OCI-LY1 (cell line): ENCODE results near the gene IL16.

Experiments used
- CTCF ChIP-seq: fragments of 200-600 bp; sonication (generic), shearing (Covaris generic); IDR thresholded peaks from 2 replicates; pipeline ENCODE4 v1.5.1; 2017; ENCODE audit warnings: mild to moderate bottlenecking, antibody characterized with exemption, low read length, moderate library complexity, mixed read lengths
- EZH2 ChIP-seq: fragments of 200-600 bp; sonication (generic), shearing (Covaris generic); IDR thresholded peaks from 2 replicates; pipeline ENCODE4 v1.8.0; 2017; ENCODE audit warnings: borderline replicate concordance, mixed run types, mild to moderate bottlenecking, antibody characterized with exemption, low read length, moderate library complexity, mixed read lengths

- no peak for TF ChIP-seq CTCF
- no peak for TF ChIP-seq EZH2
Observed at GRCh38 chr15:81312790-81313543, 116.3 kb downstream of the IL16 start.
